Neural cell (in vitro differentiated cells): ENCODE results near the gene CHD6. TPM values are rescaled to one million over a fixed set of nuclear protein-coding genes. Genes with fewer than 3 reads are reported as not detected.

Experiments
- H2AFZ ChIP-seq: fragments of 200-600, 300-800 bp; sonication (generic), shearing (Covaris generic); 2 replicates; pipeline ENCODE4 v1.6.0; 2014; ENCODE audit warnings: low read depth, mild to moderate bottlenecking, antibody characterized with exemption, low read length, moderate library complexity
- H3F3A ChIP-seq: fragments of 200-600 bp; shearing (Covaris generic); 2 replicates; pipeline ENCODE4 v1.6.1; 2016; ENCODE audit warnings: mild to moderate bottlenecking, moderate library complexity, mixed read lengths, antibody characterized with exemption, low read length; ENCODE audit not compliant: insufficient read depth, poor library complexity, severe bottlenecking
- H3K27ac ChIP-seq: fragments of 200-600, 300-800 bp; sonication (generic), shearing (Covaris generic); 2 replicates; pipeline ENCODE4 v1.5.1; 2014; ENCODE audit warnings: mild to moderate bottlenecking, low read length, moderate library complexity
- H3K27me3 ChIP-seq: fragments of 300-800, 200-600 bp; sonication (generic), shearing (Covaris generic); 2 replicates; pipeline ENCODE4 v1.6.0; 2014; ENCODE audit warnings: mild to moderate bottlenecking, low read depth, low read length, moderate library complexity; ENCODE audit not compliant: insufficient read depth
- H3K36me3 ChIP-seq: fragments of 300-800, 200-600 bp; sonication (generic), shearing (Covaris generic); 2 replicates; pipeline ENCODE4 v1.5.1; 2014; ENCODE audit warnings: mild to moderate bottlenecking, antibody characterized with exemption, low read length, moderate library complexity; ENCODE audit not compliant: insufficient read depth
- H3K4me2 ChIP-seq: fragments of 300-800, 200-600 bp; sonication (generic), shearing (Covaris generic); 2 replicates; pipeline ENCODE4 v1.6.0; 2014; ENCODE audit warnings: mild to moderate bottlenecking, low read length
- H3K4me3 ChIP-seq: fragments of 300-800, 200-600 bp; sonication (generic), shearing (Covaris generic); 2 replicates; pipeline ENCODE4 v1.5.1; 2014; ENCODE audit warnings: mild to moderate bottlenecking, low read length, moderate library complexity
- H3K79me2 ChIP-seq: fragments of 200-600 bp; shearing (Covaris generic); replicated peaks from 2 replicates; pipeline ENCODE4 v1.6.0; 2014; ENCODE audit warnings: mild to moderate bottlenecking, low read length, moderate library complexity; ENCODE audit not compliant: insufficient read depth
- H3K9ac ChIP-seq: fragments of 300-800, 200-600 bp; sonication (generic), shearing (Covaris generic); 2 replicates; pipeline ENCODE4 v1.6.1; 2016; ENCODE audit warnings: mild to moderate bottlenecking, low read length, mixed read lengths
- H3K9me2 ChIP-seq: fragments of 200-600 bp; shearing (Covaris generic); 2 replicates; pipeline ENCODE4 v1.6.1; 2016; ENCODE audit warnings: mild to moderate bottlenecking, low read length, mixed read lengths; ENCODE audit not compliant: insufficient read depth
- H3K9me3 ChIP-seq: fragments of 200-600, 300-800 bp; sonication (generic), shearing (Covaris generic); 2 replicates; pipeline ENCODE4 v1.6.1; 2016; ENCODE audit warnings: mild to moderate bottlenecking, mixed run types, low read length, moderate library complexity, mixed read lengths
- H4K20me1 ChIP-seq: fragments of 200-600 bp; shearing (Covaris generic); 2 replicates; pipeline ENCODE4 v1.6.1; 2016; ENCODE audit warnings: mild to moderate bottlenecking, mixed run types; ENCODE audit not compliant: insufficient read depth
- EP300 ChIP-seq: fragments of 450-650 bp; conservative IDR thresholded peaks from 2 replicates; pipeline ENCODE4 v1.6.1; 2014; ENCODE audit warnings: antibody characterized with exemption, mild to moderate bottlenecking, moderate library complexity; ENCODE audit not compliant: poor library complexity, severe bottlenecking
- EZH2 ChIP-seq: fragments of 200-600, 300-800 bp; shearing (Covaris generic), sonication (generic); IDR thresholded peaks from 2 replicates; pipeline ENCODE4 v1.6.1; 2014; ENCODE audit warnings: antibody characterized with exemption, low read length, borderline replicate concordance, mild to moderate bottlenecking; ENCODE audit not compliant: insufficient read depth, poor library complexity, severe bottlenecking
- MXI1 ChIP-seq: fragments of 450-650 bp; conservative IDR thresholded peaks from 2 replicates; pipeline ENCODE4 v1.6.1; 2014; ENCODE audit warnings: antibody characterized with exemption, mild to moderate bottlenecking; ENCODE audit not compliant: poor library complexity, severe bottlenecking
- POLR2AphosphoS5 ChIP-seq: IDR thresholded peaks from 2 replicates; pipeline ENCODE4 v1.6.1; 2012
- RAD21 ChIP-seq: fragments of 450-650 bp; conservative IDR thresholded peaks from 2 replicates; pipeline ENCODE4 v1.6.1; 2014; ENCODE audit warnings: antibody characterized with exemption, mild to moderate bottlenecking, moderate library complexity
- SMC3 ChIP-seq: fragments of 450-650 bp; conservative IDR thresholded peaks from 2 replicates; pipeline ENCODE4 v1.6.1; 2014; ENCODE audit warnings: antibody characterized with exemption, mild to moderate bottlenecking, moderate library complexity; ENCODE audit not compliant: poor library complexity
- TAF1 ChIP-seq: IDR thresholded peaks from 2 replicates; pipeline ENCODE4 v1.6.1; 2012; ENCODE audit warnings: low read depth
- polyA plus RNA-seq: library from polyadenylated mRNA; depleted of rRNA; stranded (reverse); fragments of >200 nt; gene quantifications from 2 replicates; pipeline ENCODE4 v1.2.3, GENCODE V29; 2014
- TF ChIP-seq, protein P1 (sequence below): IDR thresholded peaks from 2 replicates; pipeline ENCODE4 v1.6.1; 2012; ENCODE audit warnings: borderline replicate concordance
- TF ChIP-seq, protein P2 (sequence below): fragments of 450-650 bp; IDR thresholded peaks from 2 replicates; pipeline ENCODE4 v1.5.1; 2014; ENCODE audit warnings: antibody characterized with exemption, mild to moderate bottlenecking, moderate library complexity; ENCODE audit not compliant: poor library complexity, severe bottlenecking

CHD6 gene
- polyA plus RNA-seq, 1 donor from 2014 or later, result 22.9 TPM

DNA sequence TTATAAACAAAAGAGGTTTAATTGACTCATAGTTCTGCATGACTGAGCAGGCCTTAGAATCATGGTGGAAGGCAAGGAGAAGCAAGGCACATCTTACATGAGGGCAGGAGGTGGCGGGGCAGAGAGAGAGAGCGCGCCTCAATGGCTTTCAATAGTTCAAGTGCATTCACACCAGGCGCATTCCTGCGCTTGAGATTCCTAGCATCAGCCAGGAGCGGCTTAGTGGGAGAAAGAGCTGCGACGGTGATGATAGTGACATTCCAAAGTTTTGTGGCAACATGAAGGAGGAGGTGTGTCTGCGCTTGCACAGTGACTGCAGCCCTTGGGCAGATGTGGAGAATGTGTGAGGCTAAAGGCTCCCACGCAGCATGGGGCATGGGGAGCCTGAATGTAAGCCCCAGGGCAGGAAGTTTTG is 226.6 kb downstream of the CHD6 start:
- no peak overlapping the region for H3K9ac ChIP-seq
- H3K9me2 ChIP-seq, result no peaks in the 10 kb centered on the region
- no peaks in the 10 kb centered on the region for H3F3A ChIP-seq
- H3K27ac ChIP-seq, result no peak overlapping the region
- TF ChIP-seq, protein P1, sequence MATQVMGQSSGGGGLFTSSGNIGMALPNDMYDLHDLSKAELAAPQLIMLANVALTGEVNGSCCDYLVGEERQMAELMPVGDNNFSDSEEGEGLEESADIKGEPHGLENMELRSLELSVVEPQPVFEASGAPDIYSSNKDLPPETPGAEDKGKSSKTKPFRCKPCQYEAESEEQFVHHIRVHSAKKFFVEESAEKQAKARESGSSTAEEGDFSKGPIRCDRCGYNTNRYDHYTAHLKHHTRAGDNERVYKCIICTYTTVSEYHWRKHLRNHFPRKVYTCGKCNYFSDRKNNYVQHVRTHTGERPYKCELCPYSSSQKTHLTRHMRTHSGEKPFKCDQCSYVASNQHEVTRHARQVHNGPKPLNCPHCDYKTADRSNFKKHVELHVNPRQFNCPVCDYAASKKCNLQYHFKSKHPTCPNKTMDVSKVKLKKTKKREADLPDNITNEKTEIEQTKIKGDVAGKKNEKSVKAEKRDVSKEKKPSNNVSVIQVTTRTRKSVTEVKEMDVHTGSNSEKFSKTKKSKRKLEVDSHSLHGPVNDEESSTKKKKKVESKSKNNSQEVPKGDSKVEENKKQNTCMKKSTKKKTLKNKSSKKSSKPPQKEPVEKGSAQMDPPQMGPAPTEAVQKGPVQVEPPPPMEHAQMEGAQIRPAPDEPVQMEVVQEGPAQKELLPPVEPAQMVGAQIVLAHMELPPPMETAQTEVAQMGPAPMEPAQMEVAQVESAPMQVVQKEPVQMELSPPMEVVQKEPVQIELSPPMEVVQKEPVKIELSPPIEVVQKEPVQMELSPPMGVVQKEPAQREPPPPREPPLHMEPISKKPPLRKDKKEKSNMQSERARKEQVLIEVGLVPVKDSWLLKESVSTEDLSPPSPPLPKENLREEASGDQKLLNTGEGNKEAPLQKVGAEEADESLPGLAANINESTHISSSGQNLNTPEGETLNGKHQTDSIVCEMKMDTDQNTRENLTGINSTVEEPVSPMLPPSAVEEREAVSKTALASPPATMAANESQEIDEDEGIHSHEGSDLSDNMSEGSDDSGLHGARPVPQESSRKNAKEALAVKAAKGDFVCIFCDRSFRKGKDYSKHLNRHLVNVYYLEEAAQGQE, result no peak
- TF ChIP-seq EP300, result no peak
- no peak for TF ChIP-seq SMC3
- TF ChIP-seq EZH2, result no peak
- TF ChIP-seq, protein P2, sequence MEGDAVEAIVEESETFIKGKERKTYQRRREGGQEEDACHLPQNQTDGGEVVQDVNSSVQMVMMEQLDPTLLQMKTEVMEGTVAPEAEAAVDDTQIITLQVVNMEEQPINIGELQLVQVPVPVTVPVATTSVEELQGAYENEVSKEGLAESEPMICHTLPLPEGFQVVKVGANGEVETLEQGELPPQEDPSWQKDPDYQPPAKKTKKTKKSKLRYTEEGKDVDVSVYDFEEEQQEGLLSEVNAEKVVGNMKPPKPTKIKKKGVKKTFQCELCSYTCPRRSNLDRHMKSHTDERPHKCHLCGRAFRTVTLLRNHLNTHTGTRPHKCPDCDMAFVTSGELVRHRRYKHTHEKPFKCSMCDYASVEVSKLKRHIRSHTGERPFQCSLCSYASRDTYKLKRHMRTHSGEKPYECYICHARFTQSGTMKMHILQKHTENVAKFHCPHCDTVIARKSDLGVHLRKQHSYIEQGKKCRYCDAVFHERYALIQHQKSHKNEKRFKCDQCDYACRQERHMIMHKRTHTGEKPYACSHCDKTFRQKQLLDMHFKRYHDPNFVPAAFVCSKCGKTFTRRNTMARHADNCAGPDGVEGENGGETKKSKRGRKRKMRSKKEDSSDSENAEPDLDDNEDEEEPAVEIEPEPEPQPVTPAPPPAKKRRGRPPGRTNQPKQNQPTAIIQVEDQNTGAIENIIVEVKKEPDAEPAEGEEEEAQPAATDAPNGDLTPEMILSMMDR, result no peak
- TF ChIP-seq POLR2AphosphoS5, result no peak
- no peak for TF ChIP-seq RAD21
- no peak for TF ChIP-seq MXI1
- TF ChIP-seq TAF1, result no peak
- no peaks in the 10 kb centered on the region for H3K79me2 ChIP-seq
- no peaks in the 10 kb centered on the region for H3K9me3 ChIP-seq
- H2AFZ ChIP-seq, result no peak overlapping the region
- no peaks in the 10 kb centered on the region for H4K20me1 ChIP-seq
- no peaks in the 10 kb centered on the region for H3K36me3 ChIP-seq
- H3K4me2 ChIP-seq, result no peak overlapping the region
- no peaks in the 10 kb centered on the region for H3K27me3 ChIP-seq
- H3K4me3 ChIP-seq, result no peak overlapping the region

DNA sequence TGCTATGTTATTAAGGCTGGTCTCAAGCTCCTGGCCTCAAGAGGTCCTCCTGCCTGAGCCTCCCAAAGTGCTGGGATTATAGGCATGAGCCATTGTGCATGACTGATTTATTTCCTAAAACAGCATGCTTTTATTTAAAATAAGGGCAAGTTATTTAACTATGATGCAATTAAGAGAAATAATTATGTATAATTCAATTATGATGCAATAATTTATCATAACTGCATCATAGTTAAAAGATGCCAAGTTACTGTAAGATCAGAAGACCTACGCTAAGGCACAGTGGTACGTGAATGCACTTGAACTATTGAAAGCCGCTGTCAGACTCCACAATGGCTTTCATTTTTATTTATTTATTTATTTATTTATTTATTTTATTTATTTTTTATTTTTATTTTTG is 227.3 kb downstream of the CHD6 start:
- no peaks in the 10 kb centered on the region for H3K79me2 ChIP-seq
- H4K20me1 ChIP-seq, result no peaks in the 10 kb centered on the region
- TF ChIP-seq MXI1 (no peak), EZH2 (no peak), RAD21 (no peak)
- no peak overlapping the region for H3K4me2 ChIP-seq
- H2AFZ ChIP-seq, result no peak overlapping the region
- no peaks in the 10 kb centered on the region for H3K36me3 ChIP-seq
- H3K9ac ChIP-seq, result no peak overlapping the region
- no peaks in the 10 kb centered on the region for H3K9me3 ChIP-seq
- no peaks in the 10 kb centered on the region for H3K27me3 ChIP-seq
- no peak overlapping the region for H3K27ac ChIP-seq
- H3K9me2 ChIP-seq, result no peaks in the 10 kb centered on the region
- no peaks in the 10 kb centered on the region for H3F3A ChIP-seq
- no peak overlapping the region for H3K4me3 ChIP-seq

DNA sequence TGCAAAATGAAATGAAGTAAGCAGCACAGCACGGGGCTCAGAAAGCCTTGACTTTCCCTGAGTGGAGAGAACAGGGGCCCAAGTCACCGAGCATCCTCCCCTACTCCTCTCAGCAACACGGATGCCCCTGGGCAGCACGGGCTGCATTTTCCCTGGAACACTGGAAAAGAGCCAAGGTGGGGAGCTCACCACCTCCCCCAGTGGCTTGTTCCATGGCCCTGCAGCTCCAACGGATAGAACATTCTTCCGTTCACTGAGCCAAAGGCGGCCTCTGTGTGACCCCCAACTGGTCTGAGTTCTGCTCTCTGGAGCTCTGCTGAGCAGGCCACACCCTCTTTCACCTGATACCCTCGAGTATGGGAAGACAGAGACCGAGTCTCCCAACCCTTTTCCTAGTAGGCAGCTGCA is 230.7 kb downstream of the CHD6 start:
- no peak overlapping the region for H3K9ac ChIP-seq
- H3F3A ChIP-seq, result no peaks in the 10 kb centered on the region
- TF ChIP-seq, protein P2, result no peak
- TF ChIP-seq SMC3 (no peak), RAD21 (no peak), POLR2AphosphoS5 (no peak)
- TF ChIP-seq, protein P1, result no peak
- H3K4me3 ChIP-seq, result no peak overlapping the region
- no peaks in the 10 kb centered on the region for H3K27me3 ChIP-seq
- H3K4me2 ChIP-seq, result no peak overlapping the region
- no peak overlapping the region for H2AFZ ChIP-seq
- no peaks in the 10 kb centered on the region for H3K36me3 ChIP-seq
- no peaks in the 10 kb centered on the region for H4K20me1 ChIP-seq
- no peaks in the 10 kb centered on the region for H3K9me3 ChIP-seq
- H3K79me2 ChIP-seq, result no peaks in the 10 kb centered on the region
- H3K9me2 ChIP-seq, result no peaks in the 10 kb centered on the region
- no peak overlapping the region for H3K27ac ChIP-seq
